ENCODE data around the gene SCN5A. TPM values are rescaled to one million over a fixed set of nuclear protein-coding genes. Genes with fewer than 3 reads are reported as not detected.

Gene SCN5A
- total and polyA plus RNA-seq, 2 of the 8 experiments (the other 6 are each of a cell fraction or from before 2014, with no cell fraction given), result 4.8 to 11.4 TPM

- H3K27ac ChIP-seq (ENCODE audit: low read depth, low read length), result no peak overlapping the region
- H3K23ac ChIP-seq (ENCODE audit: insufficient read length), result no peak overlapping the region
- no peak overlapping the region for H4K91ac ChIP-seq (replicated peaks; ENCODE audit: insufficient read length, low read length)
- POLR2A ChIA-PET (ENCODE audit: partially characterized antibody), result interaction anchor here (1.1 to 1.7 kb wide), 2 partner anchors 10 to 12 kb away, joined by 3 to 4 read pairs; no protein-coding TSS in a partner anchor
- 0 out of 2 replicates have a peak, but pooled peaks cover 9% of the 10 kb centered on the region for H3K79me1 ChIP-seq (ENCODE audit: low read depth, low read length)
- no peak overlapping the region for H3K14ac ChIP-seq (ENCODE audit: insufficient read length)
- H4K8ac ChIP-seq (ENCODE audit: extremely low read depth, insufficient read depth, low read length), result no peak overlapping the region
- H4K5ac ChIP-seq (ENCODE audit: insufficient read length, low read depth, low read length), result no peak overlapping the region
- no peak overlapping the region for H3K4me2 ChIP-seq (ENCODE audit: insufficient read depth in 1 of 2, low read depth in 2 of 2, low read length in 2 of 2)
- DNase-seq (ENCODE audit: low read depth in 1 of 2, low spot score in 2 of 2) (peak in 1 of 2 experiments; percentile 28), FAIRE-seq (no peak)
- H2BK12ac ChIP-seq (ENCODE audit: low read depth, low read length), result no peak overlapping the region
- no peaks in the 10 kb centered on the region for H3K36me3 ChIP-seq (ENCODE audit: control insufficient read depth in 2 of 4, insufficient read depth in 4 of 4, low read length in 3 of 4)
- peaks cover 0 to 32% of the 10 kb centered on the region in 2 experiments for H4K20me1 ChIP-seq (replicated peaks in 1 of 2; ENCODE audit: control insufficient read depth in 1 of 2, insufficient read depth in 2 of 2, low read length in 2 of 2)
- peaks cover 0 to 32% (median 23%) of the 10 kb centered on the region in 4 experiments; a peak in 6 of 7 replicates for H3K27me3 ChIP-seq (replicated peaks in 1 of 4; ENCODE audit: control insufficient read depth in 3 of 4, extremely low read depth in 1 of 4, insufficient read depth in 3 of 4, low read length in 3 of 4)
- WGBS, 2 experiments (ENCODE audit: extremely low coverage in 1 of 2, insufficient coverage in 1 of 2, insufficient read length in 1 of 2, insufficient replicate concordance in 2 of 2, low coverage in 1 of 2, low lambda C conversion rate in 2 of 2, missing lambda C conversion rate in 1 of 2), result 94% methylated on average over 4 of the region's 4 CpGs; no CpG with 5 or more reads in 1 of the 2 experiments
- H3K9me3 ChIP-seq (ENCODE audit: insufficient read depth in 2 of 2, low read depth in 1 of 2, low read length in 1 of 2), result no peaks in the 10 kb centered on the region
- H2BK20ac ChIP-seq (ENCODE audit: low read length), result no peak overlapping the region
- H3K9ac ChIP-seq (replicated peaks in 1 of 4; ENCODE audit: extremely low read depth in 1 of 4, low read depth in 3 of 4, low read length in 3 of 4), result no peak overlapping the region
- no peak overlapping the region for H3K4ac ChIP-seq (replicated peaks; ENCODE audit: insufficient read length, low read depth, low read length)
- peaks cover 7 to 17% (median 8%) of the 10 kb centered on the region in 4 experiments; a peak in 6 of 7 replicates for H3K4me1 ChIP-seq (replicated peaks in 1 of 4; ENCODE audit: control insufficient read depth in 3 of 4, insufficient read depth in 4 of 4, low read length in 3 of 4)
- no peak overlapping the region for H3K4me3 ChIP-seq (ENCODE audit: extremely low read depth in 1 of 4, insufficient read depth in 2 of 4, low read depth in 3 of 4, low read length in 4 of 4)
- no peaks in the 10 kb centered on the region; a peak in 1 of 4 replicates for H3K79me2 ChIP-seq (ENCODE audit: control insufficient read depth in 1 of 2, insufficient read depth in 2 of 2, low read length in 2 of 2)
- H2BK5ac ChIP-seq (ENCODE audit: low read depth, low read length), result no peak overlapping the region
- no peak overlapping the region for H3K18ac ChIP-seq (ENCODE audit: extremely low read depth, low read length)
- H2AK5ac ChIP-seq (ENCODE audit: low read depth, low read length), result no peak overlapping the region
- H2AFZ ChIP-seq (ENCODE audit: low read length), result no peak overlapping the region
- TF ChIP-seq E2F6 (IDR thresholded peaks at IDR 0.05) (no peak), SP2 (IDR thresholded peaks at IDR 0.05; ENCODE audit: low read length) (no peak), BRCA1 (IDR thresholded peaks at IDR 0.05; ENCODE audit: low read depth, low read length) (no peak), CEBPB (IDR thresholded peaks at IDR 0.05; ENCODE audit: low read depth, low read length) (no peak), TAF7 (optimal IDR thresholded peaks at IDR 0.05; ENCODE audit: borderline replicate concordance, low read depth, low read length) (no peak)
- H3K56ac ChIP-seq (replicated peaks; ENCODE audit: insufficient read length, low read depth, low read length), result no peak overlapping the region
- H2BK15ac ChIP-seq (ENCODE audit: low read length), result no peak overlapping the region
- peaks cover 14% of the 10 kb centered on the region; the same call in 1 of the 2 replicates for H3K23me2 ChIP-seq (ENCODE audit: low read depth, low read length)
- no peak overlapping the region for H2BK120ac ChIP-seq (replicated peaks; ENCODE audit: low read depth, low read length)
- CTCF ChIA-PET (ENCODE audit: partially characterized antibody), result interaction anchor here (0.7 to 29.3 kb wide), 23 partner anchors 11 to 197 kb away, joined by 3 to 538 read pairs (median 5); no protein-coding TSS in a partner anchor
Measured at GRCh38 chr3:38646062-38646461, 3.4 kb downstream of the SCN5A start.
